CD4-positive, alpha-beta T cell treated with Interleukin-17A for 1 hour (primary cell): Measurements from ENCODE around the gene CDC40.
"Not testable (repeated sequence)": the region's sequence is repeated elsewhere in the genome, so short reads cannot be mapped to it uniquely, and the experiment has no call there.

Experiments
- DNase-seq: peaks from one replicate; pipeline ENCODE4 v3.0.0-alpha.2; 2020

Gene CDC40

DNA sequence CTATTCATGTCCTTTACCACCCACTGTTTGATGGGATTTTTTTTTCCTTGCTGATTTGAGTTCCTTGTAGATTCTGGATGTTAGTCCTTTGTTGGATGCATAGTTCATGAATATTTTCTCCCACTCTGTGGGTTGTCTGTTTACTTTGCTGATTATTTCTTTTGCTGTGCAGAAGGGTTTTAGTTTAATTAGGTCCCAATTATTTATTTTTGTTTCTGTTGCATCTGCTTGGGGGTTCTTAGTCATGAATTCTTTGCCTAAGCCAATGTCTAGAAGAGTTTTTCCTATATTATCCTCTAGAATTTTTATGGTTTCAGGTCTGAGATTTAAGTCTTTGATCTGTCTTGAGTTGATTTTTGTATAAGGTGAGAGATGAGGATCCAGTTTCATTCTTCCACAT lies 92.6 kb downstream of the CDC40 start:
- DNase-seq: not testable (repeated sequence)

DNA sequence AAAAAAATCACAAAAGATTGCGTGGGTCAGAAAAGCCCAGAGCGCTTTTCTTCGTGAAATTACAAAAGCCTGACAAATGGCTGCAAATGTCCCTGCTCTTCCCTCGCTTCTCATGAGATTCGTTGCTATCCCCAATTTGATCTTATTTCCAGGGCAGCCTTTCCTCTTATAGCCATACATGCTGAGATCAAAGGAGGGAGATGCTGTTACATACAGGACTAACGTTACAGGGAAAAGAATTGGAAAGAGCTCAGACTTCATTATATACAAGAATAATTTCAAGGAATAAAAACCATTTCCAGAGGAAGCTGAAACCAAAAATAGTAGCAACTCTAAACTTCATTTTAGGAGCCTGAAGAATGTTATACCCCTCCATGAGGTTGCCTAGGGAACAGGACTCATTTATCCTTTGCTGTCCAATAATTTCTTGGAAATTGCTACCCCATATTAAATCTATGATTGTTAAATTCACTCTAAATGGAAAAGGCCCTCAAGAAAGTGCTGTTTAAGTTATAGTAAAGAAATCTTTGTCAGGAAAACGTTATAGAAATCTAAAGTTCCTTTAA lies 97.0 kb downstream of the CDC40 start:
- DNase-seq: no peak
